ENCODE results near the gene RNASE9. TPM values are rescaled to one million over a fixed set of nuclear protein-coding genes. Genes with fewer than 3 reads are reported as not detected.
"Not testable (repeated sequence)": the region's sequence is repeated elsewhere in the genome, so short reads cannot be mapped to it uniquely, and the experiment has no call there.

RNASE9 gene
- total RNA-seq, 1 donor from 2014 or later: not detected

DNA sequence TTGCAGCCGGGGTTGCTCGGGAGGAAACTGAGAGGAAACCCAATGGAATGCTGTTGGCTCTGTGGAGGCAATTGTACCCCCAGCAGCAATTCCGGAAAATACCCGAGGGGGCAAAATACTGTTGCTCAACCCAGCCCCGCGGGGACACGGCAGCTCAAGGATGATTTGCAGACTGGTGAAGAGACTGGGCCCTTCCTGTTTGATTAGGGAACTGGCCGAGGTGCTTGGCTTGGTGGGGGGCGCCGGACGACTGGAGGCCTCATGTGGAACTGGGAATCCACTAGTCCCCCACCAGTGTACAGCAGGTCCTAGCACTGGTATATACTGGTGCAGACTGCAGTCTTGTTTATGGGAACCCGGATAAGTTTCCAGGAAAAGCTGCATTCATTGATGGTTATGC is 40.7 kb upstream of the RNASE9 start:
- Histone ChIP-seq H3K27me3 (ENCODE audit: control insufficient read depth in 3 of 3, insufficient read depth in 3 of 3, low read length in 3 of 3) (no peaks in the 10 kb centered on the region), H3K4me1 (ENCODE audit: control insufficient read depth in 3 of 3, insufficient read depth in 3 of 3, low read length in 3 of 3) (no peaks in the 10 kb centered on the region), H3K9ac (ENCODE audit: low read depth in 1 of 3, low read length in 3 of 3) (no peak overlapping the region), H3K4me3 (ENCODE audit: low read length in 3 of 3) (no peak overlapping the region), H3K36me3 (ENCODE audit: control insufficient read depth in 3 of 3, insufficient read depth in 3 of 3, low read length in 3 of 3) (no peaks in the 10 kb centered on the region), H3K9me3 (ENCODE audit: control insufficient read depth in 3 of 3, low read length in 3 of 3) (no peaks in the 10 kb centered on the region), H3K27ac (ENCODE audit: low read depth, low read length) (no peak overlapping the region)

GRCh38 chr14:20597108-20597507 is 36.3 kb upstream of the RNASE9 start:
- Histone ChIP-seq H3K4me3 (ENCODE audit: low read length in 3 of 3) (no peak overlapping the region), H3K4me1 (ENCODE audit: control insufficient read depth in 3 of 3, insufficient read depth in 3 of 3, low read length in 3 of 3) (no peaks in the 10 kb centered on the region)

DNA sequence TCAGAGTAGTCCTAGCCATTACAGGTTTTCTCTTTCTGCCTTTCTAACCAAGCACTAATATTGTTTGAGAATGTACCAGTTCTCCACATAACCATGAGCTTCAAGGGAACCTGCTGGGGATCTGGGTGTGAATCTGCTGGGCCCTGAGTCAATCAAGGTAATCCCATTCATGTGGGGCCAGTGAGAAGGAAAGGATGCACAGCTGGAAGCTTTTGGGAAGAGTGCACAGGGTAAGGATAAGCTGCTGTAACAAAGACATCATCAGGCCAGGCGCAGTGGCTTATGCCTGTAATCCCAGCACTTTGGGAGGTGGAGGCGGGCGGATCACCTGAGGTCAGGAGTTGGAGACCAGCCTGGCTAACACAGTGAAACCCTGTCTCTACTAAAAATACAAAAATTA is 34.9 kb upstream of the RNASE9 start:
- not testable (repeated sequence) for H3K4me3 ChIP-seq (ENCODE audit: low read length in 3 of 3); H3K36me3 ChIP-seq (ENCODE audit: control insufficient read depth in 3 of 3, insufficient read depth in 3 of 3, low read length in 3 of 3); H3K4me1 ChIP-seq (ENCODE audit: control insufficient read depth in 3 of 3, insufficient read depth in 3 of 3, low read length in 3 of 3); H3K9ac ChIP-seq (ENCODE audit: low read depth in 1 of 3, low read length in 3 of 3); H3K27ac ChIP-seq (ENCODE audit: low read depth, low read length); H3K9me3 ChIP-seq (ENCODE audit: control insufficient read depth in 3 of 3, low read length in 3 of 3); H3K27me3 ChIP-seq (ENCODE audit: control insufficient read depth in 3 of 3, insufficient read depth in 3 of 3, low read length in 3 of 3)

More at GRCh38 chr14:20597108-20597507, 36.3 kb upstream of the RNASE9 start:
- H3K9ac ChIP-seq (ENCODE audit: low read depth in 1 of 3, low read length in 3 of 3): no peak overlapping the region
- H3K27me3 ChIP-seq (ENCODE audit: control insufficient read depth in 3 of 3, insufficient read depth in 3 of 3, low read length in 3 of 3): no peaks in the 10 kb centered on the region
- no peak overlapping the region for H3K27ac ChIP-seq (ENCODE audit: low read depth, low read length)
- H3K36me3 ChIP-seq (ENCODE audit: control insufficient read depth in 3 of 3, insufficient read depth in 3 of 3, low read length in 3 of 3): no peaks in the 10 kb centered on the region
- no peaks in the 10 kb centered on the region for H3K9me3 ChIP-seq (ENCODE audit: control insufficient read depth in 3 of 3, low read length in 3 of 3)

GRCh38 chr14:20592574-20592973 is 31.7 kb upstream of the RNASE9 start:
- H3K4me1 ChIP-seq (ENCODE audit: control insufficient read depth in 3 of 3, insufficient read depth in 3 of 3, low read length in 3 of 3): no peaks in the 10 kb centered on the region

GRCh38 chr14:20591235-20591634 is 30.4 kb upstream of the RNASE9 start, which contains the start of gene RNASE12:
RNASE12 (minus strand) TSS chr14:20591376; CDS start chr14:20590723, 653 bp downstream.
- Histone ChIP-seq H3K27me3 (ENCODE audit: control insufficient read depth in 3 of 3, insufficient read depth in 3 of 3, low read length in 3 of 3) (peaks cover 0 to 5% (median 0%) of the 10 kb centered on the region in 3 donors), H3K9ac (ENCODE audit: low read depth in 1 of 3, low read length in 3 of 3) (no peak within 1 kb of the TSS), H3K4me1 (ENCODE audit: control insufficient read depth in 3 of 3, insufficient read depth in 3 of 3, low read length in 3 of 3) (no peaks in the 10 kb centered on the region), H3K4me3 (ENCODE audit: low read length in 3 of 3) (no peak within 1 kb of the TSS), H3K27ac (ENCODE audit: low read depth, low read length) (no peak within 1 kb of the TSS), H3K9me3 (ENCODE audit: control insufficient read depth in 3 of 3, low read length in 3 of 3) (no peaks in the 10 kb centered on the region), H3K36me3 (ENCODE audit: control insufficient read depth in 3 of 3, insufficient read depth in 3 of 3, low read length in 3 of 3) (no peaks in the 10 kb centered on the region)

More at GRCh38 chr14:20592574-20592973, 31.7 kb upstream of the RNASE9 start:
- Histone ChIP-seq H3K9me3 (ENCODE audit: control insufficient read depth in 3 of 3, low read length in 3 of 3) (no peaks in the 10 kb centered on the region), H3K9ac (ENCODE audit: low read depth in 1 of 3, low read length in 3 of 3) (no peak overlapping the region), H3K27me3 (ENCODE audit: control insufficient read depth in 3 of 3, insufficient read depth in 3 of 3, low read length in 3 of 3) (peaks cover 0 to 5% (median 0%) of the 10 kb centered on the region in 3 donors), H3K36me3 (ENCODE audit: control insufficient read depth in 3 of 3, insufficient read depth in 3 of 3, low read length in 3 of 3) (no peaks in the 10 kb centered on the region), H3K27ac (ENCODE audit: low read depth, low read length) (no peak overlapping the region), H3K4me3 (ENCODE audit: low read length in 3 of 3) (no peak overlapping the region)

DNA sequence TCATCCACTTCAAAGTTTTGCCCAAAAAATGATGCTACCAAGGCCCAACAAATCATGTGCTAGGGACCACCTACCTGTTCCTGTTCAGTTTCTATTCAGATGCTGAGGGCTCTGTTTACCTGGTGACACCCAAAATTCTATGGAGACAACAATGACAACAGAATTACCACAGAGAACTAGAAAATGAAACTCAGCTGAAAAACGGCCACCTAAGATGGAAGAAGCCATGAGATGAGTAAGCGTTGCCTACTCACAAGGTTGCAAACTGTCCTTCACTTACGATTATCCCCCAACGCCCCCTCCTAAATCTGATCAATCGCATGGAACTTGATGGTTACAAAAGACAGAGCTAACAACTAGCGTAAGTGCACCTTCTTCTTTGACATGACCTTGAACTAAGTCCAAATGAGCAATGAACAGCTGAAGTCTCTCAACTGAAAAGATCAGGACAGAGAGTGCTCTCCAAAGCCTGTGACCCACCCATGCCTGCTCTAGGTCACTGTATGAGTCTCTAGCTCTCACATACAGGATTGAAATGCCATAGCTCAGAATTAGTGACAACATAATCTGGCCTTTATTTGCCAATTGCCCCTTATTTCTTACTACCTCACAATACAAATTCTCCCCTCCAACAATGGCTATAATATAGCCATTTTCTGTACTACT is 26.8 kb upstream of the RNASE9 start, which contains the start of gene RNASE11:
RNASE11 (minus strand) TSS at position 513 of the 666 bp plus-strand sequence.
- no peak within 1 kb of the TSS for H3K27ac ChIP-seq (ENCODE audit: low read depth, low read length)
- no peaks in the 10 kb centered on the region for H3K9me3 ChIP-seq (ENCODE audit: control insufficient read depth in 3 of 3, low read length in 3 of 3)
- H3K4me3 ChIP-seq (ENCODE audit: low read length in 3 of 3): no peak within 1 kb of the TSS
- peaks cover 0 to 6% (median 5%) of the 10 kb centered on the region in 3 donors for H3K27me3 ChIP-seq (ENCODE audit: control insufficient read depth in 3 of 3, insufficient read depth in 3 of 3, low read length in 3 of 3)
- no peaks in the 10 kb centered on the region for H3K4me1 ChIP-seq (ENCODE audit: control insufficient read depth in 3 of 3, insufficient read depth in 3 of 3, low read length in 3 of 3)
- H3K36me3 ChIP-seq (ENCODE audit: control insufficient read depth in 3 of 3, insufficient read depth in 3 of 3, low read length in 3 of 3): no peaks in the 10 kb centered on the region
- H3K9ac ChIP-seq (ENCODE audit: low read depth in 1 of 3, low read length in 3 of 3): no peak within 1 kb of the TSS

- Histone ChIP-seq H3K27ac (ENCODE audit: low read depth, low read length) (no peak overlapping the region), H3K9ac (ENCODE audit: low read depth in 1 of 3, low read length in 3 of 3) (no peak overlapping the region), H3K9me3 (ENCODE audit: control insufficient read depth in 3 of 3, low read length in 3 of 3) (no peaks in the 10 kb centered on the region)
These were observed 23.1 kb upstream of the RNASE9 start for GRCh38 chr14:20583908-20584307.

GRCh38 chr14:20583142-20583541 is 22.3 kb upstream of the RNASE9 start:
- Histone ChIP-seq H3K4me3 (ENCODE audit: low read length in 3 of 3) (no peak overlapping the region), H3K27ac (ENCODE audit: low read depth, low read length) (no peak overlapping the region), H3K4me1 (ENCODE audit: control insufficient read depth in 3 of 3, insufficient read depth in 3 of 3, low read length in 3 of 3) (no peaks in the 10 kb centered on the region), H3K9ac (ENCODE audit: low read depth in 1 of 3, low read length in 3 of 3) (no peak overlapping the region), H3K9me3 (ENCODE audit: control insufficient read depth in 3 of 3, low read length in 3 of 3) (no peaks in the 10 kb centered on the region), H3K27me3 (ENCODE audit: control insufficient read depth in 3 of 3, insufficient read depth in 3 of 3, low read length in 3 of 3) (peaks cover 0 to 6% (median 0%) of the 10 kb centered on the region in 3 donors), H3K36me3 (ENCODE audit: control insufficient read depth in 3 of 3, insufficient read depth in 3 of 3, low read length in 3 of 3) (no peaks in the 10 kb centered on the region)

More at GRCh38 chr14:20583908-20584307, 23.1 kb upstream of the RNASE9 start:
- Histone ChIP-seq H3K36me3 (ENCODE audit: control insufficient read depth in 3 of 3, insufficient read depth in 3 of 3, low read length in 3 of 3) (no peaks in the 10 kb centered on the region), H3K4me1 (ENCODE audit: control insufficient read depth in 3 of 3, insufficient read depth in 3 of 3, low read length in 3 of 3) (no peaks in the 10 kb centered on the region), H3K4me3 (ENCODE audit: low read length in 3 of 3) (no peak overlapping the region), H3K27me3 (ENCODE audit: control insufficient read depth in 3 of 3, insufficient read depth in 3 of 3, low read length in 3 of 3) (peaks cover 0 to 6% (median 0%) of the 10 kb centered on the region in 3 donors)

DNA sequence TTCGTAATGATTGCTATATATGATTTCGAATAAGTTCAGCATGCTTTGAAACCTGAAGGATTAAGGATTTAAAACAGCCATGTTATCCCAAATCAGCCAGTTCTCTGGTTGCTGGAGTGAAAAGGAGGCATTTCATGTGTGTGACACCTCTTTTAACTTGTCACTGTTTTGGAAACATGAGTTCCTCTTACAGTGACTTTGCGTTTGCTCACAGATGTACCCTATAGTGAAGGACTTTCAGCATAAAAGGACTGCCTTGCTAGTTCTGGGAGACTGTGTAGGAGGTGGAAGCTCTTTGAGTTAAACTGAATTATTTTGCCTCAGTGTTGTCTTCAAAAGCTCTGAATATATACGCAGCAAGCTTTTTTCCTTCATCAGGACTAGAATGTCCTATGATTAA is 19.4 kb upstream of the RNASE9 start:
- no peaks in the 10 kb centered on the region for H3K4me1 ChIP-seq (ENCODE audit: control insufficient read depth in 3 of 3, insufficient read depth in 3 of 3, low read length in 3 of 3)
- peaks cover 0 to 6% (median 0%) of the 10 kb centered on the region in 3 donors for H3K27me3 ChIP-seq (ENCODE audit: control insufficient read depth in 3 of 3, insufficient read depth in 3 of 3, low read length in 3 of 3)
- no peaks in the 10 kb centered on the region for H3K36me3 ChIP-seq (ENCODE audit: control insufficient read depth in 3 of 3, insufficient read depth in 3 of 3, low read length in 3 of 3)
- H3K9me3 ChIP-seq (ENCODE audit: control insufficient read depth in 3 of 3, low read length in 3 of 3): no peaks in the 10 kb centered on the region
- H3K27ac ChIP-seq (ENCODE audit: low read depth, low read length): no peak overlapping the region
- H3K9ac ChIP-seq (ENCODE audit: low read depth in 1 of 3, low read length in 3 of 3): peak overlapping the region in 1 of 3 donors; percentile 30
- no peak overlapping the region for H3K4me3 ChIP-seq (ENCODE audit: low read length in 3 of 3)

DNA sequence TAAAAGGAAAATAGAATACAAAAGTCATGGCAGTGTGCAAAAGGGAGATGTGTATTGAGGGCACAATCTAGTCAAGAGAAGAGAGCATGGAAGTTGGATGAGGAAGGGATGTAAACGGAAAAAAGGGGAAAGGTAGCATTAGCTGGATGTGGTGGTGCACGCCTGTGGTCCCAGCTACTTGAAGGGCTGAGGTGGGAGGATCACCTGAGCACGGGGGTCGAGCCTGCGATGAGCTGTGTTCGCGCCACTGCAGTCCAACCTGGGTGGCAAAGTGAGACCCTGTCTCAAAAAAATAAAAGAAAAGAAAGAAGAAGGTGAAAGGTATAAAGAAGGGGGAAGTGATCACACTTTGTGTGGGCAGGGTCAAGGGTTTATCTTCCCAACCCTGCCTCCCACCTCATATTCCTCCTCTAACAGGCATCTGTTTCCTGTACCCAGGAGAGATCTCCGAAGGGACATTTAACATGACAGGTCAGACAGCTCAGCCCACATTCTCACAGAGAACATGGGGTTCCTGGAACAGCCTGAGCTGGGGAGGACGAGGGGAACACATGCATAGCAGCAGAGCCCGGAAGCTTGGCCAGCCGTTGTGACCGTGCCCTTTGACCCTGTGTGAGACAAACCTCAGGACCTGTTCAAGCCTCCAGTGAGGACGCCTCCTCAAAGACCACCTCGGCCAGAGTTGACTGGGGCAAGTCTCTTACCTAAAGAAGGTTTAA is 18.1 kb upstream of the RNASE9 start:
- no peaks in the 10 kb centered on the region for H3K4me1 ChIP-seq (ENCODE audit: control insufficient read depth in 3 of 3, insufficient read depth in 3 of 3, low read length in 3 of 3)
- no peaks in the 10 kb centered on the region for H3K36me3 ChIP-seq (ENCODE audit: control insufficient read depth in 3 of 3, insufficient read depth in 3 of 3, low read length in 3 of 3)
- no peaks in the 10 kb centered on the region for H3K9me3 ChIP-seq (ENCODE audit: control insufficient read depth in 3 of 3, low read length in 3 of 3)
- no peak overlapping the region for H3K9ac ChIP-seq (ENCODE audit: low read depth in 1 of 3, low read length in 3 of 3)
- no peak overlapping the region for H3K4me3 ChIP-seq (ENCODE audit: low read length in 3 of 3)
- H3K27me3 ChIP-seq (ENCODE audit: control insufficient read depth in 3 of 3, insufficient read depth in 3 of 3, low read length in 3 of 3): peaks cover 0 to 2% (median 0%) of the 10 kb centered on the region in 3 donors
- H3K27ac ChIP-seq (ENCODE audit: low read depth, low read length): no peak overlapping the region
